HG02970 (cell line): ENCODE results near the gene FBXO11.

Experiments used
- ATAC-seq: cut with Tn5 transposase; IDR thresholded peaks from one replicate; pipeline ENCODE4 v1.9.1; 2021; ENCODE audit warnings: mild to moderate bottlenecking, moderate library complexity, moderate number of reproducible peaks; ENCODE audit not compliant: unreplicated experiment, low FRiP score

FBXO11 gene

GRCh38 chr2:47744074-47744473 lies 162.2 kb downstream of the FBXO11 start:
- ATAC-seq = no peak

- no peak for ATAC-seq
Observed at GRCh38 chr2:47741637-47742036, 164.7 kb downstream of the FBXO11 start.

GRCh38 chr2:47741101-47741500 lies 165.2 kb downstream of the FBXO11 start:
- ATAC-seq = no peak
